ENCODE data around the gene CEMIP2.

GRCh38 chr9:71755230-71755629 is 13.1 kb downstream of the CEMIP2 start:
- TF ChIP-seq TAF1 (IDR thresholded peaks at IDR 0.05; ENCODE audit: low read depth, low read length): no peak
- TF ChIP-seq POLR2AphosphoS5 (IDR thresholded peaks at IDR 0.05; ENCODE audit: low read depth, low read length): no peak
- no peak for TF ChIP-seq POU2F2 (IDR thresholded peaks at IDR 0.05; ENCODE audit: low read depth, low read length)
- no peak for TF ChIP-seq SPI1 (IDR thresholded peaks at IDR 0.05; ENCODE audit: low read depth, low read length)
